HEK293 (cell line): Measurements from ENCODE around the gene CCDC92B.
"Not testable (repeated sequence)": the region's sequence is repeated elsewhere in the genome, so short reads cannot be mapped to it uniquely, and the experiment has no call there.

Source experiments
- CTCF ChIA-PET: fragments of 350-600 bp; formaldehyde crosslinking; extraction: SDS; loops from one replicate; lab custom pipeline; 2021; ENCODE audit warnings: antibody characterized with exemption; lab: Yijun Ruan, JAX
- POLR2A ChIA-PET: fragments of 300-600 bp; formaldehyde crosslinking; extraction: SDS; loops from one replicate; lab custom pipeline; 2020; ENCODE audit warnings: antibody characterized with exemption, inconsistent platforms; lab: Yijun Ruan, JAX
- H3K27ac ChIP-seq: fragments of 200-500 bp; sonication (Bioruptor generic); 2 replicates; pipeline ENCODE4 v1.5.1; 2014; ENCODE audit warnings: low read depth, low read length, control low read depth, inconsistent platforms; ENCODE audit errors: extremely low read depth
- H3K36me3 ChIP-seq, 2 experiments: fragments of 200-500 bp in 1 of 2; sonication (Bioruptor generic) in 1 of 2; 1 replicate in 1 of 2; 2 replicates in 1 of 2; pipeline ENCODE4 v1.5.1; 2014 to 2017; ENCODE audit warnings: inconsistent platforms in 2 of 2, low read length in 2 of 2; ENCODE audit not compliant: control insufficient read depth in 2 of 2, insufficient read depth in 1 of 2
- H3K4me1 ChIP-seq: fragments of 200-500 bp; sonication (Bioruptor generic); 2 replicates; pipeline ENCODE4 v1.5.1; 2014; ENCODE audit warnings: mild to moderate bottlenecking, low read length, inconsistent platforms; ENCODE audit not compliant: control insufficient read depth, insufficient read depth
- H3K4me3 ChIP-seq: 2 replicates; pipeline ENCODE4 v1.5.1; 2011; ENCODE audit warnings: low read depth, mild to moderate bottlenecking, control low read depth, low read length, moderate library complexity
- H3K9me3 ChIP-seq: fragments of 200-500 bp; sonication (Bioruptor generic); 2 replicates; pipeline ENCODE4 v1.5.1; 2014; ENCODE audit warnings: low read depth, low read length, inconsistent platforms; ENCODE audit not compliant: control insufficient read depth, insufficient read depth
- BCL11B ChIP-seq: fragments of 450-650 bp; formaldehyde crosslinking; IDR thresholded peaks from 2 replicates; pipeline ENCODE4 v1.5.1; 2016; ENCODE audit warnings: low read depth, missing biosample characterization, missing genetic modification characterization
- GLIS2 ChIP-seq: fragments of 450-650 bp; formaldehyde crosslinking; IDR thresholded peaks from 2 replicates; pipeline ENCODE4 v1.5.1; 2016; ENCODE audit warnings: missing biosample characterization, missing genetic modification characterization
- SP7 ChIP-seq: fragments of 450-650 bp; formaldehyde crosslinking; IDR thresholded peaks from 2 replicates; pipeline ENCODE4 v1.5.1; 2016; ENCODE audit warnings: missing biosample characterization, missing genetic modification characterization
- YY2 ChIP-seq: fragments of 450-650 bp; formaldehyde crosslinking; IDR thresholded peaks from 2 replicates; pipeline ENCODE4 v1.5.1; 2016; ENCODE audit warnings: missing biosample characterization, missing genetic modification characterization
- ZNF155 ChIP-seq: fragments of 450-650 bp; formaldehyde crosslinking; IDR thresholded peaks from 2 replicates; pipeline ENCODE4 v1.5.1; 2016; ENCODE audit warnings: missing biosample characterization, missing genetic modification characterization
- ZNF175 ChIP-seq: fragments of 450-650 bp; formaldehyde crosslinking; IDR thresholded peaks from 2 replicates; pipeline ENCODE4 v1.5.1; 2016; ENCODE audit warnings: missing biosample characterization, missing genetic modification characterization
- ZNF391 ChIP-seq: fragments of 450-650 bp; formaldehyde crosslinking; IDR thresholded peaks from 2 replicates; pipeline ENCODE4 v1.5.1; 2016; ENCODE audit warnings: low read depth, missing biosample characterization, missing genetic modification characterization, borderline replicate concordance
- ZNF510 ChIP-seq: fragments of 450-650 bp; formaldehyde crosslinking; IDR thresholded peaks from 2 replicates; pipeline ENCODE4 v1.5.1; 2018; ENCODE audit warnings: mild to moderate bottlenecking, missing genetic modification characterization, missing biosample characterization; ENCODE audit not compliant: insufficient replicate concordance
- ZNF521 ChIP-seq: fragments of 450-650 bp; formaldehyde crosslinking; IDR thresholded peaks from 2 replicates; pipeline ENCODE4 v1.5.1; 2017; ENCODE audit warnings: missing biosample characterization, mild to moderate bottlenecking, missing genetic modification characterization
- ZNF529 ChIP-seq: fragments of 450-650 bp; formaldehyde crosslinking; IDR thresholded peaks from 2 replicates; pipeline ENCODE4 v1.5.1; 2017; ENCODE audit warnings: missing genetic modification characterization, missing biosample characterization; ENCODE audit not compliant: insufficient replicate concordance
- ZNF600 ChIP-seq: fragments of 450-650 bp; formaldehyde crosslinking; IDR thresholded peaks from 2 replicates; pipeline ENCODE4 v1.5.1; 2016; ENCODE audit warnings: missing biosample characterization, missing genetic modification characterization
- ZNF654 ChIP-seq: fragments of 450-650 bp; formaldehyde crosslinking; IDR thresholded peaks from 2 replicates; pipeline ENCODE4 v1.5.1; 2016; ENCODE audit warnings: low read depth, missing biosample characterization, missing genetic modification characterization
- ZNF768 ChIP-seq: fragments of 450-650 bp; formaldehyde crosslinking; IDR thresholded peaks from 2 replicates; pipeline ENCODE4 v1.5.1; 2018; ENCODE audit warnings: missing biosample characterization, mild to moderate bottlenecking, missing genetic modification characterization

CCDC92B gene

GRCh38 chr17:2700491-2701141 is 48.8 kb downstream of the CCDC92B start (continued):
- no peak for TF ChIP-seq ZNF391

- POLR2A ChIA-PET, result interaction anchor here (0.9 kb wide), 1 partner anchor 77 kb away, joined by 3 read pairs; no protein-coding TSS in a partner anchor
Measured at GRCh38 chr17:2700030-2700490, 49.4 kb downstream of the CCDC92B start.

GRCh38 chr17:2699216-2699805 is 50.1 kb downstream of the CCDC92B start:
- H3K27ac ChIP-seq, H3K9me3 ChIP-seq, H3K4me3 ChIP-seq, POLR2A ChIA-PET, H3K4me1 ChIP-seq: not testable (repeated sequence)
- CTCF ChIA-PET, result interaction anchor here (0.5 to 0.6 kb wide), 2 partner anchors 26 to 269 kb away, joined by 3 to 8 read pairs; no protein-coding TSS in a partner anchor
- peaks cover 11 to 94% of the 10 kb centered on the region in 2 experiments; a peak in 2 of 3 replicates for H3K36me3 ChIP-seq

More at GRCh38 chr17:2700030-2700490, 49.4 kb downstream of the CCDC92B start:
- Histone ChIP-seq H3K27ac (no peak overlapping the region), H3K4me1 (no peaks in the 10 kb centered on the region), H3K9me3 (no peaks in the 10 kb centered on the region), H3K4me3 (no peak overlapping the region), H3K36me3 (peaks cover 11 to 93% of the 10 kb centered on the region in 2 experiments; a peak in 2 of 3 replicates)
- TF ChIP-seq ZNF175 (tag by site-specific recombination), result no peak
- CTCF ChIA-PET, result no interaction called here

- Histone ChIP-seq H3K36me3 (peaks cover 8 to 93% of the 10 kb centered on the region in 2 experiments; a peak in 2 of 3 replicates), H3K9me3 (no peaks in the 10 kb centered on the region), H3K4me3 (no peak overlapping the region), H3K27ac (no peak overlapping the region), H3K4me1 (no peaks in the 10 kb centered on the region)
- POLR2A ChIA-PET, result no interaction called here
- TF ChIP-seq YY2, result no peak
- no peak for TF ChIP-seq ZNF768 (tag by site-specific recombination)
- TF ChIP-seq SP7 (tag by site-specific recombination), result no peak
- no peak for TF ChIP-seq ZNF654 (tag by site-specific recombination)
- TF ChIP-seq ZNF155 (tag by site-specific recombination), result no peak
- no peak for TF ChIP-seq ZNF510 (tag by site-specific recombination)
- TF ChIP-seq ZNF529, result no peak
- no peak for TF ChIP-seq ZNF521 (tag by site-specific recombination)
- no peak for TF ChIP-seq BCL11B
- CTCF ChIA-PET, result no interaction called here
Measured at GRCh38 chr17:2697611-2698162, 51.8 kb downstream of the CCDC92B start.

GRCh38 chr17:2695961-2696760 is 53.3 kb downstream of the CCDC92B start:
- Histone ChIP-seq H3K27ac (no peak overlapping the region), H3K4me3 (no peak overlapping the region), H3K4me1 (no peaks in the 10 kb centered on the region), H3K36me3 (peaks cover 9 to 91% of the 10 kb centered on the region in 2 experiments; a peak in 2 of 3 replicates), H3K9me3 (no peaks in the 10 kb centered on the region)
- ChIA-PET POLR2A (interaction anchor here (0.5 kb wide), 1 partner anchor 143 kb away, joined by 4 read pairs; no protein-coding TSS in a partner anchor), CTCF (interaction anchor here (0.8 kb wide), 1 partner anchor 11 kb away, joined by 5 read pairs; no protein-coding TSS in a partner anchor)
- TF ChIP-seq ZNF600 (tag by site-specific recombination), result 0 out of 2 replicates have a peak, but pooled peaks have one; percentile 35
- TF ChIP-seq GLIS2 (tag by site-specific recombination), result no peak
